PC-3 (cell line): Measurements from ENCODE around the gene FARS2.

Experiments used
- EZH2phosphoT487 ChIP-seq: fragments of 300-600 bp; sonication (generic); IDR thresholded peaks from 2 replicates; pipeline ENCODE4 v1.6.1; 2018; ENCODE audit warnings: mild to moderate bottlenecking, antibody characterized with exemption, low read length, borderline replicate concordance
- TF ChIP-seq, protein P1 (sequence below): fragments of 300-600 bp; sonication (generic); conservative IDR thresholded peaks from 2 replicates; pipeline ENCODE4 v1.5.1; 2017; ENCODE audit warnings: antibody characterized with exemption, low read depth, mild to moderate bottlenecking, low read length

GRCh38 chr6:5589422-5590141, 328.3 kb downstream of the FARS2 start:
- TF ChIP-seq, protein P1, sequence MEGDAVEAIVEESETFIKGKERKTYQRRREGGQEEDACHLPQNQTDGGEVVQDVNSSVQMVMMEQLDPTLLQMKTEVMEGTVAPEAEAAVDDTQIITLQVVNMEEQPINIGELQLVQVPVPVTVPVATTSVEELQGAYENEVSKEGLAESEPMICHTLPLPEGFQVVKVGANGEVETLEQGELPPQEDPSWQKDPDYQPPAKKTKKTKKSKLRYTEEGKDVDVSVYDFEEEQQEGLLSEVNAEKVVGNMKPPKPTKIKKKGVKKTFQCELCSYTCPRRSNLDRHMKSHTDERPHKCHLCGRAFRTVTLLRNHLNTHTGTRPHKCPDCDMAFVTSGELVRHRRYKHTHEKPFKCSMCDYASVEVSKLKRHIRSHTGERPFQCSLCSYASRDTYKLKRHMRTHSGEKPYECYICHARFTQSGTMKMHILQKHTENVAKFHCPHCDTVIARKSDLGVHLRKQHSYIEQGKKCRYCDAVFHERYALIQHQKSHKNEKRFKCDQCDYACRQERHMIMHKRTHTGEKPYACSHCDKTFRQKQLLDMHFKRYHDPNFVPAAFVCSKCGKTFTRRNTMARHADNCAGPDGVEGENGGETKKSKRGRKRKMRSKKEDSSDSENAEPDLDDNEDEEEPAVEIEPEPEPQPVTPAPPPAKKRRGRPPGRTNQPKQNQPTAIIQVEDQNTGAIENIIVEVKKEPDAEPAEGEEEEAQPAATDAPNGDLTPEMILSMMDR = no peak
- no peak for TF ChIP-seq EZH2phosphoT487
